Mucosa of descending colon (tissue), 3 donors: Measurements from ENCODE around the gene PPP1R9A. TPM values are rescaled to one million over a fixed set of nuclear protein-coding genes. Genes with fewer than 3 reads are reported as not detected.

Experiments used
- ATAC-seq: fragments of 200-7000 bp; cut with Tn5 transposase; one replicate; pipeline ENCODE4 v1.9.1; 2020; ENCODE audit warnings: mild to moderate bottlenecking, moderate library complexity
- DNase-seq, 3 donors: peaks; one replicate each; pipeline ENCODE4 v3.0.0-alpha.2; 2020
- H3K36me3 ChIP-seq: fragments of 200-600 bp; one replicate; pipeline ENCODE4 v1.8.0; 2021; ENCODE audit warnings: low read depth, mild to moderate bottlenecking
- H3K4me1 ChIP-seq: fragments of 200-600 bp; one replicate; pipeline ENCODE4 v1.8.0; 2021; ENCODE audit warnings: low read depth, mild to moderate bottlenecking
- H3K4me3 ChIP-seq: fragments of 200-600 bp; one replicate; pipeline ENCODE4 v1.8.0; 2021; ENCODE audit warnings: mild to moderate bottlenecking
- H3K9me3 ChIP-seq: fragments of 200-600 bp; one replicate; pipeline ENCODE4 v1.8.0; 2021; ENCODE audit warnings: mild to moderate bottlenecking
- intact Hi-C, 2 donors: fragments of 100-400 bp; cut with DNase I in 1 of 2; cut with micrococcal nuclease in 1 of 2; formaldehyde crosslinking; loops; one replicate each; pipeline versions ENCODE4 v1.11.0 to v1.11.1; 2022; cut with DNase I, micrococcal nuclease
- total RNA-seq, 3 donors: library from RNA; stranded (reverse); fragmentation: NEBNext Ultra II Directional in 2 of 3; extraction: Animal tissue kit (Norgen Biotek cat#: 25700) in 2 of 3; gene quantifications; one replicate each; pipeline versions ENCODE4 v1.2.1 to v1.2.4, GENCODE V29; 2021 to 2023
- TF ChIP-seq, protein P1 (sequence below): fragments of 200-600 bp; IDR thresholded peaks from one replicate; pipeline ENCODE4 v1.8.0; 2022; ENCODE audit warnings: antibody characterized with exemption, mild to moderate bottlenecking
- donor health status: DM: no; HTN: no; CAD: no; lungs with moderate emphysema.
- donor health status: DM: no; HTN: no; CAD: no.
- donor health status: DM: no; HTN: yes; CAD: no.

PPP1R9A gene
- total RNA-seq, 3 donors from 2014 or later = 17.8 to 48.9 (median 30.8) TPM

DNA sequence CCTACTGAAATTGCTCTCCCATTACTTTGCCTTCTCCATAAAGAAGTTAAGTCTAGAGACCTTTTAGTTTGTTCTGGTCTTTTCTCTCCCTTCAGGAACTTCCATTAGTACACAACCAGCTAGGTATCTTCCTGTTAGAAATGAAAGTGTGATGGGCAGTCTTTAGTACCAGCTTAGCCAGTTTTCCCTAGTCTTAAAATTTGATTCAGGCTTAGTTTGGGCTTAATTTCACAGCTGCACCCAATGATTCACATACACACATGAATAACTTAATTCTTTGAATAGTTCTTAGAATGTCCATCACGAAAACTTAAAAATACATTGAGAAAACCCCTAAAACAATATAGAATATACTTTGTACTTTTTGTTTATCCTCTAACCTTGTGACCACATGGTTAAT, 2.4 kb upstream of the PPP1R9A start:
- TF ChIP-seq, protein P1, sequence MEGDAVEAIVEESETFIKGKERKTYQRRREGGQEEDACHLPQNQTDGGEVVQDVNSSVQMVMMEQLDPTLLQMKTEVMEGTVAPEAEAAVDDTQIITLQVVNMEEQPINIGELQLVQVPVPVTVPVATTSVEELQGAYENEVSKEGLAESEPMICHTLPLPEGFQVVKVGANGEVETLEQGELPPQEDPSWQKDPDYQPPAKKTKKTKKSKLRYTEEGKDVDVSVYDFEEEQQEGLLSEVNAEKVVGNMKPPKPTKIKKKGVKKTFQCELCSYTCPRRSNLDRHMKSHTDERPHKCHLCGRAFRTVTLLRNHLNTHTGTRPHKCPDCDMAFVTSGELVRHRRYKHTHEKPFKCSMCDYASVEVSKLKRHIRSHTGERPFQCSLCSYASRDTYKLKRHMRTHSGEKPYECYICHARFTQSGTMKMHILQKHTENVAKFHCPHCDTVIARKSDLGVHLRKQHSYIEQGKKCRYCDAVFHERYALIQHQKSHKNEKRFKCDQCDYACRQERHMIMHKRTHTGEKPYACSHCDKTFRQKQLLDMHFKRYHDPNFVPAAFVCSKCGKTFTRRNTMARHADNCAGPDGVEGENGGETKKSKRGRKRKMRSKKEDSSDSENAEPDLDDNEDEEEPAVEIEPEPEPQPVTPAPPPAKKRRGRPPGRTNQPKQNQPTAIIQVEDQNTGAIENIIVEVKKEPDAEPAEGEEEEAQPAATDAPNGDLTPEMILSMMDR = no peak
- no peaks in the 10 kb centered on the region for H3K36me3 ChIP-seq
- intact Hi-C loops = no loop called here

DNA sequence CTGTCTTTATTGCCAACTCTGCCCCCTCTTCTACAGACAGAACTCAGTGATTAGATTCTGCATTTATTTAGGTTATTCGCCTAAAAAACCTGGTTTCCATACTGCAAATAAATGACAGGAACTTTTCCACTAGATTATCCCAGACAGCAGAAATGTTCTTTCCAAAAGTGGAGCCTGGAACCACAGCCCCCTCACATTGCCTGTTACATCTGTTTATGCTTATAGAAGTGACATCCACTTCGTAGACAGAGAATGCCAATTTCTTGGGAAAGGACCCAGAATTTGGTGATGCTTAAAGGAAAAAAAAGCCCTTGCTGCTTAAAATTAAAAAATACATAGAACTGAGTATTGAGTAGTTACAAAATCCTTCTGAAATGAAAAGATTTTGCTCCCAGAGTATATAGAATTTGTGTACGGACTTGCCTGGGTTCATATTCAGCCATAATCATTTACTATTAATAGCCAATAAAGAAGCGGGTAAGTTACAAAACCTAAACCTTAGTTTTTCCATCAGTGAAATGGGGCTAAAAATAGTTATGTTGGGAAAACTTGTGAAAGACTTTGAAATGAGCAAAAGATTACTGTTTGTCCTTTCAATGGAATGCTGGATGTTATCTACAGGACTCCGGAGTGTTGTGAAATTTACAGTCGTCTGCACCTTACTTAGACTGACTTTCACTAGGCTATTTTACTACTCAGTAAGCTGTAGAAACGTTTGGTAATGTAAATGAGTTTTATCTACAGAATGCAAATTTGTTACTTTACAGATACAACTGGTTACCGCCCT, 1.1 kb upstream of the PPP1R9A start:
- no peak overlapping the region for H3K4me3 ChIP-seq
- H3K4me1 ChIP-seq = no peaks in the 10 kb centered on the region
- H3K9me3 ChIP-seq = no peaks in the 10 kb centered on the region
- DNase-seq (no peak), ATAC-seq (no peak)
- TF ChIP-seq, protein P1 = no peak
- no peaks in the 10 kb centered on the region for H3K36me3 ChIP-seq
- intact Hi-C loops = no loop called here

More for the DNA sequence above, 2.4 kb upstream of the PPP1R9A start:
- no peaks in the 10 kb centered on the region for H3K9me3 ChIP-seq
- no peak overlapping the region for H3K4me3 ChIP-seq
- no peak for ATAC-seq
- DNase-seq = no peak
- no peaks in the 10 kb centered on the region for H3K4me1 ChIP-seq

DNA sequence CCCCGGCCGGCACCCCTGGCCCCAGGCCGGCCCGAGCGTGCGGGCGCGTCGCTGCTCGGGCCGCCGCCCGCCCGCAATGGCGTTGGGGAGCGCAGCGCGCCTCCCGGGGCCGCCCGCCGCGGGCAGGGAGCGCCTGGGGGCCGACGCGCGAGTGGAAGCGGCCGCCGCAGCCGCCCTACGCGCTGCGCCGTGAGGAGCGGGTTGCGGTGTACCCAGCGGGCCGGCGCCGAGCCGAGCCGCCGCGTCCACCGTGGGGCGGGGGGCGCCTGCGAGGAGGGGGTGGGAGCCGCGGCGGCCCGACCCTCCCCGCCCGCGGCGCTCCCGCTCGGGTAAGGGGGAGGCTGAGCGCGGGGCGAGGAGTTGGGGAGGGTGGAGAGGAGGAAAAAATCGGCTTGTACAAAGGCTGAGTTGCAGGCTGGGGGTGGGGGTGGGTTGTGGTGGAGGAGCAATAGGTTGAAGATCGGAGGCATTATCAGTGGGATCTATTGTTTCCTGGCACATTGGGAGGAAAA, 473 bp downstream of the PPP1R9A start:
- DNase-seq (peak in 2 of 3 donors; percentile 25 to 51), ATAC-seq (peak; percentile 65)
- no peaks in the 10 kb centered on the region for H3K36me3 ChIP-seq
- TF ChIP-seq, protein P1 = no peak
- intact Hi-C loops = no loop called here
- H3K4me3 ChIP-seq = peak overlapping the region; percentile 31
- H3K4me1 ChIP-seq = no peaks in the 10 kb centered on the region
- no peaks in the 10 kb centered on the region for H3K9me3 ChIP-seq

DNA sequence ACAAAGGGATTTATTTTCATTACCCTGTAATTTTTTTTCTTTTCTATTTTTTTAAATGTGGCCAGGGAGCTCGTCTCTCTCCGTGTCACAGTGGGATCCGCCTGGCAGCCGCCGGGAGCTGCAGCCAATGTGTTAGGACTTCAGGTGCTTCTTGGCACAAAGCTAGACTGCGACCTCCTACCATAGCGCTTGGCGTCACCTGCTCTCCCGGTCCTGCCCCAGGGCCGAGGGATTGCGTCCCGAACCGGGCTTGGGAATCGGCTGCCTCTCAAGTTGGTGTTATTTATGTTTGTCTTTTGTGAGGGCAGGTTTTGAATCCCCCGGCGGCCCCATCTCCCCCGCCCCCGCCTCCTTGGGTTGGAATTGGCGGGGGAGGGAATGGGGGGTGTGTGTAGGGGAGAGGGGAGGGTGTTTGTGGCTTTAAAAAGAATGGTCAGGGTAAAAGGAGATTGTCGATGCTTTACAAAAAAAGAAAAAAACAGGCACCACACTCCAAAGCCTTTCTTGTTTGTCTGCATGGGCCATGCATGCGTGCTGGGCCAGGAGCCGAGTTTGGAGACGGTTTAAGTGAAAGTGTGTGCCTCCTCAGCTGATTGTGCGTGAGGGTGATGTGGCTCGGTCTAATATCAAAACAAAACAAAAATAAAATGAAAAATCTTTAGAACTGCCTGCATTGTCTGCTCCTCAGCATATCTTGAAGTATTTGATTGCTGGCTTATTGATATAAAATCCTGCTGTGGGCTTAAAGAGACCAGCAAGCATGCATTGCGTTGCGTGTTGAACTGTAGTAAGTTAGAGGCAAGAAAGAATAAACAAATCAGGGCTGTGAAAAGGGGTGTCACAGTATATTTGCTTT, 1.2 kb downstream of the PPP1R9A start:
- intact Hi-C loops = no loop called here
- peak overlapping the region; percentile 31 for H3K4me3 ChIP-seq
- ATAC-seq (peak; percentile 65), DNase-seq (peak; percentile 51 to 67 (median 56))
- H3K4me1 ChIP-seq = no peaks in the 10 kb centered on the region
- H3K9me3 ChIP-seq = no peaks in the 10 kb centered on the region
- TF ChIP-seq, protein P1 = no peak
- no peaks in the 10 kb centered on the region for H3K36me3 ChIP-seq

DNA sequence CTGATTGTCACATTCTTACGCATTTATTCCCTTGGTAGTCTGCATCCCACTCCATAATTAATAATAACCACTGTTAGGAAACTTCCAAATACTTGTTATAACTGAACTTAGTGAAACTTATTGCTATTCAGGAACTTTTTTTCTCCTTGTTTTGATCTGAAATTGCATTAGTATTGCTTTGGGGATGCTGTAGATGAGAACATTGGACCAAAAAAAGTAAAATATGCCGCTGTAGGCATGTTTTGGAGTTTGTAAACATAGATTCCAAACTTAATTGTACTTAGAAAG, 1.7 kb downstream of the PPP1R9A start:
- no peak for ATAC-seq
- TF ChIP-seq, protein P1 = no peak
- no peaks in the 10 kb centered on the region for H3K4me1 ChIP-seq

More for the DNA sequence above, 1.7 kb downstream of the PPP1R9A start:
- no peaks in the 10 kb centered on the region for H3K36me3 ChIP-seq
- H3K4me3 ChIP-seq = no peak overlapping the region
- H3K9me3 ChIP-seq = no peaks in the 10 kb centered on the region
- intact Hi-C loops = no loop called here
- DNase-seq = no peak
